Measurements from ENCODE around the gene UTP15. TPM values are rescaled to one million over a fixed set of nuclear protein-coding genes. Genes with fewer than 3 reads are reported as not detected.
A peak's percentile ranks its signal among the peaks of the same experiment; 100 is the strongest.

UTP15 gene
- total and polyA plus RNA-seq, 2 of the 4 experiments (the other 2 are of a cell fraction), result 11.4 to 28.0 TPM

DNA sequence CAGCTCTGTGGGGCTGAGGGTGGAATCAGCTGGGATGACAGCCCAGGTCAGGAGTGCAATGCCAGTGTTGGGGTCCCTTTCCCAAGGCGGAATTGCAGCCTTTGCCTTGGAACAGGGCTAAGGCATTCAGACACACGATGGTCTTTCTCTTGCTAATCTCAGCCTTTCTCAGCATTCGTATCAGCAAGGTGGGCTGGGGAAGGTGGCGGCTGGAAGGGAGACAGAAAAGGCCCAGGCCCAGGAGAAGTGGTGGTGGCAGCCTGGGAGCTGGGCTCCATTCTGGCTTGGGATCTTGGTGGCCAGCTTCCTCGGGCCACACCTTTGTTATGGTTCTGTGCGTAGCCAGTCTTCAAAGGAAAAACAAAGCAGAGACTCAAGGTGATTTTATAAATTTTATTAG, 59.3 kb downstream of the UTP15 start:
- Histone ChIP-seq H3K9me1 (ENCODE audit: insufficient read depth, low read length) (peaks cover 3% of the 10 kb centered on the region; the same call in 1 of the 2 replicates), H3K4ac (ENCODE audit: low read depth, low read length) (peak overlapping the region; percentile 38; the same call in 1 of the 2 replicates), H3K4me2 (ENCODE audit: low read depth, low read length) (no peak overlapping the region), H3K27ac (ENCODE audit: insufficient read depth, low read length) (no peak overlapping the region; the same call in 1 of the 2 replicates), H2BK120ac (ENCODE audit: low read depth, low read length) (peak overlapping the region; percentile 61), H3K14ac (replicated peaks; ENCODE audit: low read depth, low read length) (peak overlapping the region; percentile 56; the same call in 1 of the 2 replicates), H4K5ac (ENCODE audit: low read depth, low read length) (no peak overlapping the region), H2BK5ac (ENCODE audit: low read depth, low read length, poor library complexity, severe bottlenecking) (no peak overlapping the region), H3K4me3 (ENCODE audit: insufficient read depth, low read depth, low read length) (no peak overlapping the region), H3K9ac (ENCODE audit: low read depth, low read length) (no peak overlapping the region), H3K79me1 (ENCODE audit: low read depth in 1 of 2, low read length in 2 of 2) (peaks cover 4 to 38% of the 10 kb centered on the region in 2 experiments), H2BK15ac (ENCODE audit: low read depth, low read length) (0 out of 3 replicates have a peak overlapping the region, but pooled peaks have one; percentile 74), H3K23ac (ENCODE audit: low read depth, low read length) (peak overlapping the region; percentile 37; the same call in 1 of the 2 replicates), H3K56ac (ENCODE audit: extremely low read depth, insufficient read depth, low read length) (no peak overlapping the region), H3K9me3 (ENCODE audit: control insufficient read depth, insufficient read depth, low read length) (no peaks in the 10 kb centered on the region), H2AK5ac (ENCODE audit: low read depth, low read length) (peak overlapping the region; percentile 91), H3K4me1 (ENCODE audit: control insufficient read depth, insufficient read depth, low read length) (peaks cover 3% of the 10 kb centered on the region; the same call in 1 of the 2 replicates), H3K18ac (ENCODE audit: low read depth, low read length) (no peak overlapping the region), H2AFZ (replicated peaks; ENCODE audit: low read length, poor library complexity) (peak overlapping the region; percentile 81), H2AK9ac (replicated peaks; ENCODE audit: low read depth, low read length, poor library complexity) (peak overlapping the region; percentile 85), H4K91ac (ENCODE audit: insufficient read depth, low read depth, low read length) (0 out of 2 replicates have a peak overlapping the region, but pooled peaks have one; percentile 64), H3K27me3 (ENCODE audit: control insufficient read depth, insufficient read depth, low read length) (no peaks in the 10 kb centered on the region), H4K20me1 (ENCODE audit: insufficient read depth, low read length) (no peaks in the 10 kb centered on the region), H3K36me3 (ENCODE audit: control insufficient read depth, insufficient read depth, low read length) (no peaks in the 10 kb centered on the region), H2BK20ac (ENCODE audit: low read depth, low read length) (peak overlapping the region; percentile 22; the same call in 1 of the 2 replicates), H4K8ac (ENCODE audit: low read depth in 2 of 2, low read length in 2 of 2) (peak overlapping the region; percentile 49 to 57; a peak in 3 of 4 replicates)
- ChIA-PET POLR2A (ENCODE audit: unreplicated experiment) (no interaction called here), CTCF (interaction anchor here (0.7 kb wide), 1 partner anchor 101 kb away, joined by 3 read pairs; no protein-coding TSS in a partner anchor)
- intact Hi-C loops (cut with micrococcal nuclease) (loop anchor here (5.0 kb wide), 1 partner anchor 67 kb away; no protein-coding TSS in a partner anchor), dilution Hi-C loops (cut with HindIII; ENCODE audit: low sequenced_read_pairs, unreplicated experiment) (no loop called here), in situ Hi-C loops (cut with MboI; ENCODE audit: low sequenced_read_pairs) (no loop called here)
- 100% methylated on average over 1 of the region's 6 CpGs; no CpG with 5 or more reads in 1 of the 2 experiments for WGBS, 2 experiments (ENCODE audit: extremely low coverage in 2 of 2, insufficient read length in 1 of 2)
- no peak for DNase-seq
- TF ChIP-seq, protein P1, sequence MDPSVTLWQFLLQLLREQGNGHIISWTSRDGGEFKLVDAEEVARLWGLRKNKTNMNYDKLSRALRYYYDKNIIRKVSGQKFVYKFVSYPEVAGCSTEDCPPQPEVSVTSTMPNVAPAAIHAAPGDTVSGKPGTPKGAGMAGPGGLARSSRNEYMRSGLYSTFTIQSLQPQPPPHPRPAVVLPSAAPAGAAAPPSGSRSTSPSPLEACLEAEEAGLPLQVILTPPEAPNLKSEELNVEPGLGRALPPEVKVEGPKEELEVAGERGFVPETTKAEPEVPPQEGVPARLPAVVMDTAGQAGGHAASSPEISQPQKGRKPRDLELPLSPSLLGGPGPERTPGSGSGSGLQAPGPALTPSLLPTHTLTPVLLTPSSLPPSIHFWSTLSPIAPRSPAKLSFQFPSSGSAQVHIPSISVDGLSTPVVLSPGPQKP (IDR thresholded peaks at IDR 0.05; ENCODE audit: borderline replicate concordance, low read depth, low read length), result no peak
- no peak for TF ChIP-seq BHLHE40 (IDR thresholded peaks at IDR 0.05; ENCODE audit: low read depth, low read length)
- TF ChIP-seq SMC3 (IDR thresholded peaks at IDR 0.05; ENCODE audit: low read depth, low read length), result no peak
- TF ChIP-seq, protein P2, sequence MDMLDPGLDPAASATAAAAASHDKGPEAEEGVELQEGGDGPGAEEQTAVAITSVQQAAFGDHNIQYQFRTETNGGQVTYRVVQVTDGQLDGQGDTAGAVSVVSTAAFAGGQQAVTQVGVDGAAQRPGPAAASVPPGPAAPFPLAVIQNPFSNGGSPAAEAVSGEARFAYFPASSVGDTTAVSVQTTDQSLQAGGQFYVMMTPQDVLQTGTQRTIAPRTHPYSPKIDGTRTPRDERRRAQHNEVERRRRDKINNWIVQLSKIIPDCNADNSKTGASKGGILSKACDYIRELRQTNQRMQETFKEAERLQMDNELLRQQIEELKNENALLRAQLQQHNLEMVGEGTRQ (IDR thresholded peaks at IDR 0.05; ENCODE audit: low read depth, low read length), result no peak
- no peak for TF ChIP-seq RAD21 (IDR thresholded peaks at IDR 0.05; ENCODE audit: low read length)
- TF ChIP-seq FOS (IDR thresholded peaks at IDR 0.05; ENCODE audit: low read depth, low read length), result no peak
- TF ChIP-seq MAFK (IDR thresholded peaks at IDR 0.05; ENCODE audit: low read depth, low read length), result no peak
- TF ChIP-seq POLR2A (IDR thresholded peaks at IDR 0.05; ENCODE audit: low read depth, low read length), result no peak
- TF ChIP-seq, protein P3, sequence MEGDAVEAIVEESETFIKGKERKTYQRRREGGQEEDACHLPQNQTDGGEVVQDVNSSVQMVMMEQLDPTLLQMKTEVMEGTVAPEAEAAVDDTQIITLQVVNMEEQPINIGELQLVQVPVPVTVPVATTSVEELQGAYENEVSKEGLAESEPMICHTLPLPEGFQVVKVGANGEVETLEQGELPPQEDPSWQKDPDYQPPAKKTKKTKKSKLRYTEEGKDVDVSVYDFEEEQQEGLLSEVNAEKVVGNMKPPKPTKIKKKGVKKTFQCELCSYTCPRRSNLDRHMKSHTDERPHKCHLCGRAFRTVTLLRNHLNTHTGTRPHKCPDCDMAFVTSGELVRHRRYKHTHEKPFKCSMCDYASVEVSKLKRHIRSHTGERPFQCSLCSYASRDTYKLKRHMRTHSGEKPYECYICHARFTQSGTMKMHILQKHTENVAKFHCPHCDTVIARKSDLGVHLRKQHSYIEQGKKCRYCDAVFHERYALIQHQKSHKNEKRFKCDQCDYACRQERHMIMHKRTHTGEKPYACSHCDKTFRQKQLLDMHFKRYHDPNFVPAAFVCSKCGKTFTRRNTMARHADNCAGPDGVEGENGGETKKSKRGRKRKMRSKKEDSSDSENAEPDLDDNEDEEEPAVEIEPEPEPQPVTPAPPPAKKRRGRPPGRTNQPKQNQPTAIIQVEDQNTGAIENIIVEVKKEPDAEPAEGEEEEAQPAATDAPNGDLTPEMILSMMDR (conservative IDR thresholded peaks at IDR 0.05; ENCODE audit: low read depth, low read length), result no peak
- TF ChIP-seq RFX5 (IDR thresholded peaks at IDR 0.05; ENCODE audit: low read depth, low read length), result no peak
- no peak for TF ChIP-seq MAZ (IDR thresholded peaks at IDR 0.05; ENCODE audit: borderline replicate concordance, low read depth, low read length)
- TF ChIP-seq CHD1 (IDR thresholded peaks at IDR 0.05; ENCODE audit: low read depth, low read length), result no peak
- TF ChIP-seq RCOR1 (IDR thresholded peaks at IDR 0.05; ENCODE audit: insufficient replicate concordance, low read length), result no peak
- TF ChIP-seq NFE2L2 (IDR thresholded peaks at IDR 0.05; ENCODE audit: low read depth, low read length), result no peak
- no peak for ATAC-seq (ENCODE audit: low read depth)
- BruUV-seq (replicated peaks), result no TSS peak

Data from IMR-90 (cell line).